ENCODE data around the gene M6PR. TPM values are rescaled to one million over a fixed set of nuclear protein-coding genes. Genes with fewer than 3 reads are reported as not detected.
"Not testable (repeated sequence)": the region's sequence is repeated elsewhere in the genome, so short reads cannot be mapped to it uniquely, and the experiment has no call there.

The M6PR gene
- total RNA-seq, 1 experiment from 2014 or later = 563 TPM

GRCh38 chr12:8919643-8920042 is 29.8 kb downstream of the M6PR start:
- DNase-seq (ENCODE audit: low read depth, low spot score); in situ Hi-C loops (cut with HindIII; ENCODE audit: low pct_unique_long_range_greater_than_20kb, low sequenced_read_pairs): not testable (repeated sequence)

DNA sequence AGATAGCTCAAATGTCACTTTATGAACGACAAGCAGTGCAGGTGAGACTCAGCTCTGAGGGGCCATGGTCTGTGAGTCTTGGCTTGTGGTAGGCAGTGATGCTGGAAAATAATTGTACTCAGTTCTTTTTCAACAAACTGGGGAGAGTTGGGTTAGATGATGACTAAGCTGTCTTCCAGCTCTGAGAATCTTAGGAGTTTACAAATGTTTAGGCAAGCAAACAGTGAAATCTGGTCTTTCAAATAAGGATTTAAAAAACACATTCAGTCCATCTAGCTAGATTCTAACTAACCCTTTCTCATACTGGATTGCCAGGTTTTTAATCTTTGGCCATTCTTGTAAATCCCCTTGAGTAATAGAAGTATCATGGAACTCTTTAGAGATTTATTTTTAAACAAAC is 31.7 kb downstream of the M6PR start:
- in situ Hi-C loops (cut with HindIII; ENCODE audit: low pct_unique_long_range_greater_than_20kb, low sequenced_read_pairs) = no loop called here
- no peak for DNase-seq (ENCODE audit: low read depth, low spot score)

DNA sequence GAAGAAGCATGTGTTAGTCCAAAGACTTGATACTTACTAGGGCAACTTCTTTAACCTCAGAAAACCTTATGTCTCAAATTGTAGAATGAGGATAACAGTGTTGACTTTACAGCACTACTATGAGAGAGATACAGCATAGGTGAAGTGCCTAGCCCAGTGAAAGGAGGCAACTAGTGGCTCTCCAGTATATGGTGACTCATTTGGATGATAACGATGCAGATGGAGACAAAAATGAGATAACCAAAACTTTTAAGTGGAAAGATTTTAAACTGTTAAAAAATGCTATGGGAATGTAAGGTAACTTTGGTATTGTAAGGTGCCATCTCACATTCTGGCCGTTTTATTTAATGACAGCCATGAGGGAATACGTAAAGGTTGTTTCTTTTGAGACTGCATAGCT is 32.4 kb downstream of the M6PR start:
- in situ Hi-C loops (cut with HindIII; ENCODE audit: low pct_unique_long_range_greater_than_20kb, low sequenced_read_pairs) = no loop called here
- DNase-seq (ENCODE audit: low read depth, low spot score) = no peak

GRCh38 chr12:8916154-8916553 is 33.3 kb downstream of the M6PR start:
- in situ Hi-C loops (cut with HindIII; ENCODE audit: low pct_unique_long_range_greater_than_20kb, low sequenced_read_pairs) = no loop called here
- no peak for DNase-seq (ENCODE audit: low read depth, low spot score)

DNA sequence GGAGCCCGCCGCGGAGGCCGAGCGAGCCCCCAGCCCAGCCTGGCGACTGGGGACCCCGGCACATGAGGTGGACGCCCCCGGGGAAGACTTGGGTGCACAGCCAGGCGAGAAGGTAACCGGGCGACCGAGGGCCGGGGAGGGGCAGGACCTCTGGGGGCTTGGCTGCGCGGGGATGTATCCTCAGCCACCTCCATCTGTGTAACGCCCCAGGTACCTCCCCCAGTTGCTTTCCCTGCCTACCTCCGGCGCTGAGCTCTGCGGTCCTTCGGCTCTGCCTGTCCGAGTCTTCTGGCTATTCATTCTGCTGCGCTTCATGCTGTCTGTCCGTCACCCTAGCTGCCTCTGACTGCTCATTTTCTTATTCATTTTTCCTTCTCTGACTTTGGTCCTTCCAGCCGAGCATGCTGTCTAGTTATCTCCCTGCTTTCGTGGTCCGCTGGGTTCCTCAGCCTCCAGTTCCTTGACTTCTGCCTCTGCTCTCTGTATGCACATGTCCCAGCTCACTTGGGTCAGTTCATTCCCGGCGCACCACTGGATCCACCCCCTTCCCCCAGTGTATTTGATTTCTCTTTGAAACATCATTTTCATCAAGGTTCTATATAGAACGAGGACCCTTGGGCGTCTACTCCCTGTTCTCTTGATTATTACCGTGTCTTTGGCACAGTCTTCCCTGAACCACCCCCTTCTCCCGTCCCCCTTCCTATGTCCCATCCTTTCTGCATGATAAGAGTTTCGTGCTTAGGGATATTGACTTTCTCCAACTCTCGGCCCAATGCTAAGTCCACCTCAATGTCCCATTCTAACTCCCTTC is 34.5 kb downstream of the M6PR start:
- in situ Hi-C loops (cut with HindIII; ENCODE audit: low pct_unique_long_range_greater_than_20kb, low sequenced_read_pairs) = no loop called here
- DNase-seq (ENCODE audit: low read depth, low spot score) = peak; percentile 72

GRCh38 chr12:8914033-8914715 is 35.3 kb downstream of the M6PR start, which contains the start of gene PHC1:
Gene PHC1 (plus strand): TSS chr12:8914509. CDS start chr12:8917678, 3,169 bp downstream.
- DNase-seq (ENCODE audit: low read depth, low spot score) = peak; percentile 81
- in situ Hi-C loops (cut with HindIII; ENCODE audit: low pct_unique_long_range_greater_than_20kb, low sequenced_read_pairs) = not testable (repeated sequence)

DNA sequence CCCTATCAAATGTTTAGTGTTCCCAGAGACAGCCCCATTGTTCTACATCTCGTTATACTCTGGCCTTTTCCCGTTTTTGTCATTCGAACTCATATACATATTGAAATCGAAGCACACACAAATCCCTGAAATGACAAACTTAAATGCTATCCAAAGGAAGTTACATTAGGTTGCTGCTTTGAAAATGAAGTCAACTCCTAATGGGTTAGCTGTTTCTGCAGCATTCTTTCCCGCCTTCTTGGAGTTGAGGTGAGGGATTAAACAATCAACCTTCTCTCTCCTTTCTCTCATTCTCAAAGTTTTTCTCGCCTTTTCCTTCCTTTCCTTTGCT is 35.8 kb downstream of the M6PR start:
- no peak for DNase-seq (ENCODE audit: low read depth, low spot score)

GRCh38 chr12:8912914-8913313 is 36.5 kb downstream of the M6PR start:
- in situ Hi-C loops (cut with HindIII; ENCODE audit: low pct_unique_long_range_greater_than_20kb, low sequenced_read_pairs) = no loop called here
- DNase-seq (ENCODE audit: low read depth, low spot score) = peak; percentile 26

More for the DNA sequence above, 35.8 kb downstream of the M6PR start:
- in situ Hi-C loops (cut with HindIII; ENCODE audit: low pct_unique_long_range_greater_than_20kb, low sequenced_read_pairs) = no loop called here

DNA sequence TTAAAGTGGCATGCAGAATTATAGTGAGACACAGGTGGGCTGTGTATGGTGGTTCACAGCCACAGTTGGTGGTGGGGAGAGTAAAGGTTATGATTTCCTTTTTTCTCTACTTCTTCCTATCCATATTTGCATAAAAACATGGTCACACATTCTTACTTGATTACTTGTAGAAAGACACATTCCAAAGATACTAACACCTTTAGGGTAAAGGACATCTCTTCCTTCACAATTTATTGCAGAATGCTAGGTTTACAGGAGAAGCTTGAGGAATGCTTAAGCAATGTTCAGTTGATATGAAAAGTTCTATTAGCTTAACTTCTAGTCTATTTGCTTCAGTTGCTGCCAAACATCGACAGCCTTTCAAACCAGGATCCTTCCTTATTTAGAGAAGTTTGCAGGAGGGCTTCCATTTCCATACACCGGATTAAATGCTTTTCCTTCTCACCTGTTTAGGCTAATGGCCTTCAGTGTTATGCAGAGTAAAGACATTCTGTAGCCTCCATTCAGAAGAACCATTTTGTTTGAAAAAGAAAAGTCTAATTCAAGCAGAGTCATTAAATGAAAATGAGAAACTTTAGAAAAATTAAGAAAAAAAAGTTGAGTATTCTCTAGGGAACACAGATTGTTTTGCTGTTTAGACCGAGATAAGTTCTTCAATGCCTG is 37.7 kb downstream of the M6PR start:
- in situ Hi-C loops (cut with HindIII; ENCODE audit: low pct_unique_long_range_greater_than_20kb, low sequenced_read_pairs) = no loop called here
- DNase-seq (ENCODE audit: low read depth, low spot score) = no peak

DNA sequence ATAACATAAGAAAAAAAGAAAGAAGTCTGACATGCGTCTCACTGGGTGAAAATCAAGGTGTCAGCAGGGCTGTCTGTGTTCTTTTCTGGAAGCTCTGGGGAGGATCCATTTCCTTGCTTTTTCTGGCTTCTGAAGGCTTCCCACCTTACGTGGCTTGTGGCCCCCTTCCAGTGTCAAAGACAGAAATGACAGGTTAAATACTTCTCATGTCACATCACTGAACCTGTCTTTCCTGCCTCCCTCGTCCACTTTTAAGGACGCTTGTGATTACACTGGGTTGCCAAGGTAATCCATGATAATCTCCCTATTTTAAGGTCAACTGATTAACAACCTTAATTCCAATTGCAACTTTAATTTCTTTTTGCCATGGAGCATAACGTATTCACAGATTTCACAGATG is 39.7 kb downstream of the M6PR start:
- DNase-seq (ENCODE audit: low read depth, low spot score) = no peak
- in situ Hi-C loops (cut with HindIII; ENCODE audit: low pct_unique_long_range_greater_than_20kb, low sequenced_read_pairs) = no loop called here

GRCh38 chr12:8907513-8907912 is 41.9 kb downstream of the M6PR start:
- in situ Hi-C loops (cut with HindIII; ENCODE audit: low pct_unique_long_range_greater_than_20kb, low sequenced_read_pairs) = no loop called here

GRCh38 chr12:8906266-8907180 is 42.9 kb downstream of the M6PR start:
- DNase-seq (ENCODE audit: low read depth, low spot score) = no peak
- in situ Hi-C loops (cut with HindIII; ENCODE audit: low pct_unique_long_range_greater_than_20kb, low sequenced_read_pairs) = no loop called here

More at GRCh38 chr12:8907513-8907912, 41.9 kb downstream of the M6PR start:
- DNase-seq (ENCODE audit: low read depth, low spot score) = no peak

DNA sequence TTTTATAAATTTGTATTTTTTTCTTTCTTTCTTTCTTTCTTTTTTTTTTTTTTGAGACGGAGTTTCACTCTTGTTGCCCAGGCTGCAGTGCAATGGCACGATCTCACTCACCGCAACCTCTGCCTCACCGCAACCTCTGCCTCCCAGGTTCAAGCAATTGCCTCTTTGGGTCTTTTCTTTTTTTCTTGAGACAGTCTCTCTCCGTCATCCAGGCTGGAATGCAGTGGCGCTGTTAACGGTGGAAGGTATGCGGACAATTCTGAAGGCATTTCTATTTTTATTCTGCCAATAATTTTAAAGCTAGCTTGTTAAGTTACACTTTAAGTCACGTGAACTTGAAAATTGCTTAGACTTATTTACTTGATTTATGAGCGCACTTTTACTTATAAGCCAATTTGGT is 43.9 kb downstream of the M6PR start:
- no peak for DNase-seq (ENCODE audit: low read depth, low spot score)
- in situ Hi-C loops (cut with HindIII; ENCODE audit: low pct_unique_long_range_greater_than_20kb, low sequenced_read_pairs) = no loop called here

- in situ Hi-C loops (cut with HindIII; ENCODE audit: low pct_unique_long_range_greater_than_20kb, low sequenced_read_pairs) = no loop called here
Observed at GRCh38 chr12:8904665-8905064, 44.8 kb downstream of the M6PR start.

DNA sequence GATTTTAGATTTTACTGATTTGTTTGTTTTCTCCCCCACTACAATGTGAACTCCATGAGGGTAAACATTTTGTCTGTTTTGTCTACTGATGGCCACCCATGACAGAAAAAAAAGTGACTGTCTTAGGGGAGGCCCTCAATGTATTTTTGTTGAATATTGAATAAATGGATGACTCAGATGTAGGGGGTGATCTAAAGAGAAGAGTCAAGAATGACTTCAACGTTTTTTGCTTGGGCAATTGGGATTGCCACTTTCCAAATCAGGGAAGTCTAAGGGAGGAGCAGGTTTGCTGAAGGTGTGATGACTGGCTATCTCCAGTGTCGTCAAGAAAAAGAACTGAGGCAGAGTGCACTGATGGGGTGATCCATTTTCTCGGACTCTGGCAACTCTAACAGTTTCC is 45.8 kb downstream of the M6PR start:
- in situ Hi-C loops (cut with HindIII; ENCODE audit: low pct_unique_long_range_greater_than_20kb, low sequenced_read_pairs) = no loop called here
- no peak for DNase-seq (ENCODE audit: low read depth, low spot score)

More at GRCh38 chr12:8904665-8905064, 44.8 kb downstream of the M6PR start:
- no peak for DNase-seq (ENCODE audit: low read depth, low spot score)

DNA sequence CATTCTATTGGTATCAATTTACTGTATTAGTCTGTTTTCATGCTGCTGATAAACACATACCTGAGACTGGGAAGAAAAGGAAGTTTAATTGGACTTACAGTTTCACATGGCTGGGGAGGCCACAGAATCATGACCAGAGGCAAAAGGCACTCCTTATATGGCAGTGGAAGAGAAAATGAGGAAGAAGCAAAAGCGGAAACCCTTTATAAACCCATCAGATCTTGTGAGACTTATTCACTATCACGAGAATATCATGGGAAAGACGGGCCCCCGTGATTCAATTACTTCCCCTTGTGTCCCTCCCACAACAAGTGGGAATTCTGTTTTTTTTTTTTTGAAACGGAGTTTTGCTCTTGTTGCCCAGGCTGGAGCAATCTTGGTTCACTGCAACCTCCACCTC is 46.7 kb downstream of the M6PR start:
- in situ Hi-C loops (cut with HindIII; ENCODE audit: low pct_unique_long_range_greater_than_20kb, low sequenced_read_pairs) = not testable (repeated sequence)
- DNase-seq (ENCODE audit: low read depth, low spot score) = peak; percentile 73

DNA sequence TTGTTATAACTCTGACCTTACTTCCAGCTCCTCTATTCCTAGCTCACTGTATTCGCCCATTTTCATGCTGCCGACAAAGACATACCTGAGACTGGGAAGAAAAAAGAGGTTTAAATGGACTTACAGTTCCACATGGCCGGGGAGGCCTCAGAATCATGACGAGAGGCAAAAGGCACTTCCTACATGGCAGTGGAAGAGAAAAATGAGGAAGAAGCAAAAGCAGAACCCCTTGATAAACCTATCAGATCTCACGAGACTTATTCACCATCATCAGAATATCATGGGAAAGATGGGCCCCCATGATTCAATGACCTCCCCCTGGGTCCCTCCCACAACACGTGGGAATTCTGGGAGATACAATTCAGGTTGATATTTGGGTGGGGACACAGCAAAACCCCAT is 49.6 kb downstream of the M6PR start:
- no peak for DNase-seq (ENCODE audit: low read depth, low spot score)
- in situ Hi-C loops (cut with HindIII; ENCODE audit: low pct_unique_long_range_greater_than_20kb, low sequenced_read_pairs) = no loop called here

- in situ Hi-C loops (cut with HindIII; ENCODE audit: low pct_unique_long_range_greater_than_20kb, low sequenced_read_pairs) = no loop called here
- no peak for DNase-seq (ENCODE audit: low read depth, low spot score)
Observed at GRCh38 chr12:8897081-8897480, 52.4 kb downstream of the M6PR start.

Data from SK-MEL-5 (cell line).